ENCODE results near the gene BDKRB1.
"Not testable (repeated sequence)": the region's sequence is repeated elsewhere in the genome, so short reads cannot be mapped to it uniquely, and the experiment has no call there.

GRCh38 chr14:96245074-96245473, 10.9 kb upstream of the BDKRB1 start:
- not testable (repeated sequence) for TF ChIP-seq CTCF (IDR thresholded peaks at IDR 0.05 in 2 of 3, conservative IDR thresholded peaks at IDR 0.05 in 1 of 3; ENCODE audit: insufficient read depth in 2 of 3, low read depth in 1 of 3, low read length in 3 of 3); YY1 (IDR thresholded peaks at IDR 0.05; ENCODE audit: borderline replicate concordance in 1 of 3, control insufficient read depth in 1 of 3, extremely low read depth in 1 of 3, insufficient read depth in 3 of 3, insufficient read length in 1 of 3, insufficient replicate concordance in 2 of 3, low read depth in 1 of 3, low read length in 2 of 3); GABPA (tag; conservative IDR thresholded peaks at IDR 0.05; ENCODE audit: low read depth); RFX5 (IDR thresholded peaks at IDR 0.05; ENCODE audit: low read depth, low read length); MAZ (CRISPR knock-in tag; conservative IDR thresholded peaks at IDR 0.05 in 1 of 2, IDR thresholded peaks at IDR 0.05 in 1 of 2); KDM2B (CRISPR knock-in tag; IDR thresholded peaks at IDR 0.05); SNRNP70 (optimal IDR thresholded peaks at IDR 0.05; ENCODE audit: low read depth, low read length); KAT7 (CRISPR knock-in tag; IDR thresholded peaks at IDR 0.05; ENCODE audit: borderline replicate concordance); MAFK (IDR thresholded peaks at IDR 0.05; ENCODE audit: low read length); SMAD3 (CRISPR knock-in tag; conservative IDR thresholded peaks at IDR 0.05); MXI1 (IDR thresholded peaks at IDR 0.05; ENCODE audit: low read depth, low read length); GATA2 (CRISPR knock-in tag; IDR thresholded peaks at IDR 0.05); RBM15 (IDR thresholded peaks at IDR 0.05; ENCODE audit: insufficient read depth, low read length)
- TF ChIP-seq, protein P1, sequence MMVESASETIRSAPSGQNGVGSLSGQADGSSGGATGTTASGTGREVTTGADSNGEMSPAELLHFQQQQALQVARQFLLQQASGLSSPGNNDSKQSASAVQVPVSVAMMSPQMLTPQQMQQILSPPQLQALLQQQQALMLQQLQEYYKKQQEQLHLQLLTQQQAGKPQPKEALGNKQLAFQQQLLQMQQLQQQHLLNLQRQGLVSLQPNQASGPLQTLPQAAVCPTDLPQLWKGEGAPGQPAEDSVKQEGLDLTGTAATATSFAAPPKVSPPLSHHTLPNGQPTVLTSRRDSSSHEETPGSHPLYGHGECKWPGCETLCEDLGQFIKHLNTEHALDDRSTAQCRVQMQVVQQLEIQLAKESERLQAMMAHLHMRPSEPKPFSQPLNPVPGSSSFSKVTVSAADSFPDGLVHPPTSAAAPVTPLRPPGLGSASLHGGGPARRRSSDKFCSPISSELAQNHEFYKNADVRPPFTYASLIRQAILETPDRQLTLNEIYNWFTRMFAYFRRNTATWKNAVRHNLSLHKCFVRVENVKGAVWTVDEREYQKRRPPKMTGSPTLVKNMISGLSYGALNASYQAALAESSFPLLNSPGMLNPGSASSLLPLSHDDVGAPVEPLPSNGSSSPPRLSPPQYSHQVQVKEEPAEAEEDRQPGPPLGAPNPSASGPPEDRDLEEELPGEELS (CRISPR knock-in tag; IDR thresholded peaks at IDR 0.05; ENCODE audit: borderline replicate concordance) = not testable (repeated sequence)
